Measurements from ENCODE around the gene ICA1. TPM values are rescaled to one million over a fixed set of nuclear protein-coding genes. Genes with fewer than 3 reads are reported as not detected.

ICA1 gene
- total and polyA plus RNA-seq, 4 donors = 1.4 to 22.7 (median 8.1) TPM

DNA sequence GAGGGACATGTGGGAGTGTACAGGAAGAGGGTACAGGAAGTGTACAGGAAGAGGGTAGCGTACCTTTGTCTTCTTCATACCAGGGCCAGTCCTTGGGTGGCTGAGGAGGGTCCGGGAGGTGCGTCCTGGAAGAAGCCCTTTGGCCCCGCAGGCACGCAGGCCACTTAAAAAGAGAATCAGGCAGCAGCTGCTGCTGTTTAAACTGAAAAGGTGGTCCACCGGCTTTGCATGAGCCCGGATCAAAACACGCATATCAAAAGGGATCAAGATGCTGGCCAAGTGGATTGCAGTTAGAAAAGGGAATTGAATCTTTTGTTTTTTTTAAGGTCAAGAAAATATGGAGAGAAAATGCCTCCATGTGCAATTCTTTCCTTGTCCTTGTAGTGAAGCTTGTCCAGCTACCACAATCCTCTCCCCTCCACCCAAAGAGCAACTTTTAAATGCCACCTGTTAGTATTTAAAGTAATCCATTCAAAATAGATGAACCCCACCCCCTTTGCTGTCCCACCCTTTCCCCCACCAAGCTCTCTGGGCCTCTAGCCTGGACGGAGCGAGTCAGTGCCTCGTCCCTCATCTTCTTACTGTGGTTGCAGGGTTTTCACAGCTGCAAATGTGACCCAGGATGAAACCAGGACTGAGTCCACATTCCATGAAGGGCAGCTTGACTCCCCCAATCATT lies 150.5 kb downstream of the ICA1 start:
- TF ChIP-seq ZBTB33 (IDR thresholded peaks at IDR 0.05) (no peak), YY1 (IDR thresholded peaks at IDR 0.05) (no peak), NR2F2 (IDR thresholded peaks at IDR 0.05) (no peak), TAF1 (conservative IDR thresholded peaks at IDR 0.05) (no peak), FOXA2 (IDR thresholded peaks at IDR 0.05) (no peak)
- TF ChIP-seq, protein P1, sequence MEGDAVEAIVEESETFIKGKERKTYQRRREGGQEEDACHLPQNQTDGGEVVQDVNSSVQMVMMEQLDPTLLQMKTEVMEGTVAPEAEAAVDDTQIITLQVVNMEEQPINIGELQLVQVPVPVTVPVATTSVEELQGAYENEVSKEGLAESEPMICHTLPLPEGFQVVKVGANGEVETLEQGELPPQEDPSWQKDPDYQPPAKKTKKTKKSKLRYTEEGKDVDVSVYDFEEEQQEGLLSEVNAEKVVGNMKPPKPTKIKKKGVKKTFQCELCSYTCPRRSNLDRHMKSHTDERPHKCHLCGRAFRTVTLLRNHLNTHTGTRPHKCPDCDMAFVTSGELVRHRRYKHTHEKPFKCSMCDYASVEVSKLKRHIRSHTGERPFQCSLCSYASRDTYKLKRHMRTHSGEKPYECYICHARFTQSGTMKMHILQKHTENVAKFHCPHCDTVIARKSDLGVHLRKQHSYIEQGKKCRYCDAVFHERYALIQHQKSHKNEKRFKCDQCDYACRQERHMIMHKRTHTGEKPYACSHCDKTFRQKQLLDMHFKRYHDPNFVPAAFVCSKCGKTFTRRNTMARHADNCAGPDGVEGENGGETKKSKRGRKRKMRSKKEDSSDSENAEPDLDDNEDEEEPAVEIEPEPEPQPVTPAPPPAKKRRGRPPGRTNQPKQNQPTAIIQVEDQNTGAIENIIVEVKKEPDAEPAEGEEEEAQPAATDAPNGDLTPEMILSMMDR (IDR thresholded peaks at IDR 0.05; ENCODE audit: low read depth, low read length, missing input control) = no peak
- TF ChIP-seq, protein P2, sequence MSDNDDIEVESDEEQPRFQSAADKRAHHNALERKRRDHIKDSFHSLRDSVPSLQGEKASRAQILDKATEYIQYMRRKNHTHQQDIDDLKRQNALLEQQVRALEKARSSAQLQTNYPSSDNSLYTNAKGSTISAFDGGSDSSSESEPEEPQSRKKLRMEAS (IDR thresholded peaks at IDR 0.05) = no peak
- TF ChIP-seq, protein P3, sequence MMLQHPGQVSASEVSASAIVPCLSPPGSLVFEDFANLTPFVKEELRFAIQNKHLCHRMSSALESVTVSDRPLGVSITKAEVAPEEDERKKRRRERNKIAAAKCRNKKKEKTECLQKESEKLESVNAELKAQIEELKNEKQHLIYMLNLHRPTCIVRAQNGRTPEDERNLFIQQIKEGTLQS (IDR thresholded peaks at IDR 0.05) = no peak
- H3K4me1 ChIP-seq (ENCODE audit: control insufficient read depth in 4 of 4, insufficient read depth in 4 of 4, low read length in 3 of 4) = no peaks in the 10 kb centered on the region
- H3K27ac ChIP-seq (ENCODE audit: low read depth in 1 of 2, low read length in 2 of 2) = no peak overlapping the region
- H3K9me3 ChIP-seq (ENCODE audit: control insufficient read depth in 4 of 4, low read length in 3 of 4) = no peaks in the 10 kb centered on the region
- H3K9ac ChIP-seq (ENCODE audit: low read depth in 1 of 2, low read length in 2 of 2) = no peak overlapping the region
- no peaks in the 10 kb centered on the region for H3K36me3 ChIP-seq (ENCODE audit: control insufficient read depth in 4 of 4, insufficient read depth in 3 of 4, low read depth in 1 of 4, low read length in 3 of 4)
- H3K4me3 ChIP-seq (ENCODE audit: low read depth in 1 of 3, low read length in 3 of 3) = no peak overlapping the region
- no peaks in the 10 kb centered on the region for H3K27me3 ChIP-seq (ENCODE audit: control insufficient read depth in 4 of 4, insufficient read depth in 4 of 4, low read length in 3 of 4)
- 86% methylated on average over 11 of the region's 11 CpGs for WGBS
- no peak for DNase-seq (ENCODE audit: low spot score)

GRCh38 chr7:8109196-8110022 lies 152.6 kb downstream of the ICA1 start:
- no peak overlapping the region for H3K27ac ChIP-seq (ENCODE audit: low read depth in 1 of 2, low read length in 2 of 2)
- 89% methylated on average over 4 of the region's 4 CpGs for WGBS
- no peak for DNase-seq (ENCODE audit: low spot score)
- H3K4me1 ChIP-seq (ENCODE audit: control insufficient read depth in 4 of 4, insufficient read depth in 4 of 4, low read length in 3 of 4) = no peaks in the 10 kb centered on the region
- H3K4me3 ChIP-seq (ENCODE audit: low read depth in 1 of 3, low read length in 3 of 3) = no peak overlapping the region
- H3K9me3 ChIP-seq (ENCODE audit: control insufficient read depth in 4 of 4, low read length in 3 of 4) = no peaks in the 10 kb centered on the region
- no peaks in the 10 kb centered on the region for H3K27me3 ChIP-seq (ENCODE audit: control insufficient read depth in 4 of 4, insufficient read depth in 4 of 4, low read length in 3 of 4)
- H3K36me3 ChIP-seq (ENCODE audit: control insufficient read depth in 4 of 4, insufficient read depth in 3 of 4, low read depth in 1 of 4, low read length in 3 of 4) = no peaks in the 10 kb centered on the region
- H3K9ac ChIP-seq (ENCODE audit: low read depth in 1 of 2, low read length in 2 of 2) = no peak overlapping the region
- TF ChIP-seq, protein P3 (IDR thresholded peaks at IDR 0.05) = no peak
- TF ChIP-seq GABPA (IDR thresholded peaks at IDR 0.05 in 1 of 2, conservative IDR thresholded peaks at IDR 0.05 in 1 of 2) (no peak), FOXA2 (IDR thresholded peaks at IDR 0.05) (no peak), JUND (IDR thresholded peaks at IDR 0.05) (no peak), YY1 (IDR thresholded peaks at IDR 0.05) (no peak), ZBTB33 (IDR thresholded peaks at IDR 0.05) (no peak), EGR1 (IDR thresholded peaks at IDR 0.05; ENCODE audit: low read depth in 2 of 2) (no peak), HNF4A (conservative IDR thresholded peaks at IDR 0.05) (no peak), SP1 (IDR thresholded peaks at IDR 0.05) (no peak), FOXA1 (IDR thresholded peaks at IDR 0.05) (no peak), TAF1 (conservative IDR thresholded peaks at IDR 0.05) (no peak), RXRA (IDR thresholded peaks at IDR 0.05) (no peak), RAD21 (IDR thresholded peaks at IDR 0.05) (no peak)
- TF ChIP-seq, protein P4, sequence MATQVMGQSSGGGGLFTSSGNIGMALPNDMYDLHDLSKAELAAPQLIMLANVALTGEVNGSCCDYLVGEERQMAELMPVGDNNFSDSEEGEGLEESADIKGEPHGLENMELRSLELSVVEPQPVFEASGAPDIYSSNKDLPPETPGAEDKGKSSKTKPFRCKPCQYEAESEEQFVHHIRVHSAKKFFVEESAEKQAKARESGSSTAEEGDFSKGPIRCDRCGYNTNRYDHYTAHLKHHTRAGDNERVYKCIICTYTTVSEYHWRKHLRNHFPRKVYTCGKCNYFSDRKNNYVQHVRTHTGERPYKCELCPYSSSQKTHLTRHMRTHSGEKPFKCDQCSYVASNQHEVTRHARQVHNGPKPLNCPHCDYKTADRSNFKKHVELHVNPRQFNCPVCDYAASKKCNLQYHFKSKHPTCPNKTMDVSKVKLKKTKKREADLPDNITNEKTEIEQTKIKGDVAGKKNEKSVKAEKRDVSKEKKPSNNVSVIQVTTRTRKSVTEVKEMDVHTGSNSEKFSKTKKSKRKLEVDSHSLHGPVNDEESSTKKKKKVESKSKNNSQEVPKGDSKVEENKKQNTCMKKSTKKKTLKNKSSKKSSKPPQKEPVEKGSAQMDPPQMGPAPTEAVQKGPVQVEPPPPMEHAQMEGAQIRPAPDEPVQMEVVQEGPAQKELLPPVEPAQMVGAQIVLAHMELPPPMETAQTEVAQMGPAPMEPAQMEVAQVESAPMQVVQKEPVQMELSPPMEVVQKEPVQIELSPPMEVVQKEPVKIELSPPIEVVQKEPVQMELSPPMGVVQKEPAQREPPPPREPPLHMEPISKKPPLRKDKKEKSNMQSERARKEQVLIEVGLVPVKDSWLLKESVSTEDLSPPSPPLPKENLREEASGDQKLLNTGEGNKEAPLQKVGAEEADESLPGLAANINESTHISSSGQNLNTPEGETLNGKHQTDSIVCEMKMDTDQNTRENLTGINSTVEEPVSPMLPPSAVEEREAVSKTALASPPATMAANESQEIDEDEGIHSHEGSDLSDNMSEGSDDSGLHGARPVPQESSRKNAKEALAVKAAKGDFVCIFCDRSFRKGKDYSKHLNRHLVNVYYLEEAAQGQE (IDR thresholded peaks at IDR 0.05) = no peak
